NCI-H128 (cell line): ENCODE results near the gene WIZ.
"Not testable (repeated sequence)": the region's sequence is repeated elsewhere in the genome, so short reads cannot be mapped to it uniquely, and the experiment has no call there.

Experiments used
- DNase-seq: peaks from one replicate; lab custom pipeline; 2025; ENCODE audit not compliant: unreplicated experiment; lab: John Stamatoyannopoulos, UW

WIZ gene, protein sequence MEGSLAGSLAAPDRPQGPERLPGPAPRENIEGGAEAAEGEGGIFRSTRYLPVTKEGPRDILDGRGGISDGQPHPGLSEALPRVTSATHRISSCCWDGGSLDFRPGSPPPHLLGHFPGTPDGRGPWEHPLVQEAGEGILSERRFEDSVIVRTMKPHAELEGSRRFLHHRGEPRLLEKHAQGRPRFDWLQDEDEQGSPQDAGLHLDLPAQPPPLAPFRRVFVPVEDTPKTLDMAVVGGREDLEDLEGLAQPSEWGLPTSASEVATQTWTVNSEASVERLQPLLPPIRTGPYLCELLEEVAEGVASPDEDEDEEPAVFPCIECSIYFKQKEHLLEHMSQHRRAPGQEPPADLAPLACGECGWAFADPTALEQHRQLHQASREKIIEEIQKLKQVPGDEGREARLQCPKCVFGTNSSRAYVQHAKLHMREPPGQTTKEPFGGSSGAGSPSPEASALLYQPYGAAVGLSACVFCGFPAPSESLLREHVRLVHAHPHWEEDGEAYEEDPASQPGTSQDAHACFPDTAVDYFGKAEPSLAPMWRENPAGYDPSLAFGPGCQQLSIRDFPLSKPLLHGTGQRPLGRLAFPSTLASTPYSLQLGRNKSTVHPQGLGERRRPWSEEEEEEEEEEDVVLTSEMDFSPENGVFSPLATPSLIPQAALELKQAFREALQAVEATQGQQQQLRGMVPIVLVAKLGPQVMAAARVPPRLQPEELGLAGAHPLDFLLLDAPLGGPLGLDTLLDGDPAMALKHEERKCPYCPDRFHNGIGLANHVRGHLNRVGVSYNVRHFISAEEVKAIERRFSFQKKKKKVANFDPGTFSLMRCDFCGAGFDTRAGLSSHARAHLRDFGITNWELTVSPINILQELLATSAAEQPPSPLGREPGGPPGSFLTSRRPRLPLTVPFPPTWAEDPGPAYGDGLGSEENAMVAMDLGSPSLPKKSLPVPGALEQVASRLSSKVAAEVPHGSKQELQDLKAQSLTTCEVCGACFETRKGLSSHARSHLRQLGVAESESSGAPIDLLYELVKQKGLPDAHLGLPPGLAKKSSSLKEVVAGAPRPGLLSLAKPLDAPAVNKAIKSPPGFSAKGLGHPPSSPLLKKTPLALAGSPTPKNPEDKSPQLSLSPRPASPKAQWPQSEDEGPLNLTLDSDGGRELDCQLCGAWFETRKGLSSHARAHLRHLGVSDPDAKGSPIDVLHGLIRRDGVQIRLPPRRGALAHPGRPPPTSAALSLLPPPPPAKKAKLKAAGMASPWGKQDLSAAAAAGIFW (N-terminal part only)

DNA sequence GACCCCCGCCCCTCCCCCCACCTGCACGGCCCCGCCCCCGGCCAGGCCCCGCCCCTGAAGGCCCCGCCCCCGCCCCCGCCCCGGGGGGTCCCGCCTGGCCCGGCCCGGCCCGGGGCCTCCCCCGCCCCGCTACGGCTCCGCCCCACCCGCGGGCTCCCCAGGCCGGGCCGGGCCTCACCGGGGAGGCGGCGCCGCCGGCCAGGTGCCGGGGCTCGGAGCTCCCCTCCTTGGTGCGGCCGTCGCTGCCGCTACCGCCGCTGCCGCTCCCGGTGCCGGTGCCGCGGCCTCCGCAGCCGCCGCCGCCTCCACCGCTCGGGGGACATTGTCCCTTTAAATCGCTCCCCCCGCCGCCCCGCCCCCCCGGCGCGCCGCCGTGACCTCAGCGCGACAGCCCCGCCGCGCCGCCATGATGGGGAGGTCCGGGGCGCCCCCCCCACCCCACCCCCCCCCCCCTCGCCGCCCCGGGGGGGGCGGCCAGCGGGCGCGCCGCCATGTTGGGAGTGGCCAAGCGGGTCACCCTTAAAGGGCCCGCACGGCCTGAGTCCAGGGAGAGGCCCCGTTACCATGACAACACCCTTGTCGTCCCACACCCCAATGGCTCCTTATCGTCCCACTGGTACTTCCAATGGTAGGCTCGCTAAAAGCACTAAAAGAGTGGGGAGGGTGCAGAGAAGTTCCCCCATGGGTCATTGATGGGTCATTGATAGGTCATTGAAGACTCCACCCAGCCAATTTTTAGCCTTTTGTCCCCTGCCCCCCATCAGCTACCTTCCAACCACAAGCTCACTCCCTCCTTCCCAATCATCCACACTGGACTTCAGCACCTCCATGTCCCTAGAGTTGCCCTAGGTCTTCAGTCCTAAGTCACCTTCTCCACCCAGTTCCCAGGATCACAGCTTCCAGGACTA lies at the start of gene WIZ:
WIZ (minus strand) TSS at position 337 of the 908 bp plus-strand sequence. CDS start 1,649 bp downstream, outside the sequence.
- no peak for DNase-seq

DNA sequence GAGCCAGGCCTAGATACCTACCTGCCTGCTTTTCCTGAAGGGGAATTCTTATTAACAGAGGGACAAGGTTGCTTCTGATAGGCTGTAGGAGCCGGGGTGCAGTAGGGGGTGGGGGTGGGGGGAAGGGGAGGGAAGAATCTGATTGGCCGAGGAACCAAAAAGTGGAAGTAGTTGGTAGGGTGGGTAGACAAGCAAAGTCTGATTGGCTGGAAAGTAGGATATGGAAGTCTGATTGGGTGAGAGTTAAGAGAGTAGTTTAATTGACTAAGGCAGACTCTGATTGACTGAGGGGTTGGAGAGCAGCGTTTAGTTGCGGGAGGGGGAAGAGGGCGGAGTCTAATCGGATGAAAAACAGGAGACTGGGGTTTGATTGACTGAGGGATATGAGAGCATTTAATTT lies 49.2 kb upstream of the WIZ start:
- no peak for DNase-seq

DNA sequence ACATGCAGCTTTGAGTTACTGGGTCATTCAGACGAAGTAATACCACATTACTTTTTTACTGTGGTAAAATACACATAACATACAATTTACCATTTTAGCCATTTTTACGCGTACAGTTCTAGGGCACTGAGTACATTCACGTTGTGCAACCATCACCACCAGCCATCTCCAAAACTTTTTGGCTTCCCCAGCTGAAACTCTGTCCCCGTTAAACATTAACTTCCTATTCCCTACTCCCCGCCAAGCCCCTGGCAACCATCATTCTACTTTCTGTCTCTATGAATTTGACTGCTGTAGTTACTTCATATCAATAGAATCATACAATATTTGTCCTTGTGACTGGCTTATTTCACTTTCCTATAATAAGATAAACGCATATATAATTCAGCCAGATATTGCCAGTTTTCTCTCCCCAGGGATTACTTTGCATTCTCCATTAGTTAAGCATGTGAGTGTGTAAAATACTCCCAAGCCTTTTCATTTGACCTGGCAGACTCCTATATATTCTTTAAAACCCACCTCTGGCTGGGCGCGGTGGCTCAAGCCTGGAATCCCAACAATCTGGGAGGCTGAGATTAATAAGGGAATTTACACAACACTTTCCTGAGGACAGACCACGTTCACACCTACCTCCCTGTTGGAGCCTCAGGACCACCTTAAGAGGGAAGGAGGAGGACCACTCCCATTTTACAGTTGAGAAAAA lies 48.6 kb upstream of the WIZ start:
- no peak for DNase-seq

DNA sequence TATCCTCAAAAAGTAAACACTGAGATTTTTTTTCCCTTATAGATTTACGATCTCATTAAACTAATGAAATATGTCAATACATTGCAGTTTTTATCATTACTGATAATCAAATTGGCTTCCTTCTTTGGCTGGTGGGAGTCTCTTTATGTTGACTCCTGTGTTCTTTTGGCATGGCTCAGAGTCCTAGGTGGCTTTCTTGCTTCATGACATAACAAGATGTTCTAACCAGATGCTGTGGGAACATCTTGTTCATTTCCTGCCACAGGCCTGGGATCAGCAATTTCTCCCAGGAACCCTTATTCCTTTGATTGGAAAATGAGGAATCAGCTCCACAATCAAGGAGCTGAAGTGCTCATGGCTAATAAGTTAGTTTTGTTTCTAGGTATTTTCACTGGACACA lies 45.4 kb upstream of the WIZ start:
- DNase-seq, result no peak

GRCh38 chr19:15488489-15489226 lies 38.9 kb upstream of the WIZ start:
- no peak for DNase-seq

DNA sequence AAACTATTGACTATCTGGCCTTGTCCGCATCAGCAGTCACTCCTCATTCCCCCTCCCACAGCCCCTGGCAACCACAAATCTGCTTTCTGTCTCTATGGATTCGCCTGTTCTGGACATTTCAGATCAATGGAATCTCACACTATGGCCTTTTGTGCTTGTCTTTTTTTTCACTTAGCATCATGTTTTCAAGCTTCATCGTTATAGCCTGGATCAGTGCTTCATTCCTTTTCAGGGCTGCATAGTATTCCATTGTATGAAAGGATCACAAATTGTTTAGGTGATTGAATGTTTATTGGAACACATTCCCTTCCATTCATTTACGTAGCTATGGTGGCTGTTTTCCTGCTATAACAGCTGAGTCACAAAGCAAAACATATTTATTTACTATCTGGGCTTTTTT lies 37.3 kb upstream of the WIZ start:
- no peak for DNase-seq

DNA sequence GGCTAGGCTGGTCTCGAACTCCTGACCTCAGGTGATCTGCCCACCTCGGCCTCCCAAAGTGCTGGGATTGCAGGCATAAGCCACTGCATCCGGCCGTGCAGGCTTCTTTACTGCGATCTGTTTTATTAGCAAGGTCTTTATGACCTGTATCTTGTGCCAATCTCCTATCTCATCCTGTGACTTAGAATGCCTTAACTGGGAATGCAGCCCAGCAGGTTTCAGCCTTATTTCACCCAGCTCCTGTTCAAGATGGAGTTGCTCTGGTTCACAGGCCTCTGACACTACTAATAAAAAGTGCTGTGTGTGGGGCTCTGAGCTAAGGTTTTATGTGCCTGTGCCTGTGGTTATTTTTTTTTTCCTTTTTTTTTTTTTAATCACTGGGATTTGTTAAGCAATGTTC lies 36.0 kb upstream of the WIZ start:
- not testable (repeated sequence) for DNase-seq

DNA sequence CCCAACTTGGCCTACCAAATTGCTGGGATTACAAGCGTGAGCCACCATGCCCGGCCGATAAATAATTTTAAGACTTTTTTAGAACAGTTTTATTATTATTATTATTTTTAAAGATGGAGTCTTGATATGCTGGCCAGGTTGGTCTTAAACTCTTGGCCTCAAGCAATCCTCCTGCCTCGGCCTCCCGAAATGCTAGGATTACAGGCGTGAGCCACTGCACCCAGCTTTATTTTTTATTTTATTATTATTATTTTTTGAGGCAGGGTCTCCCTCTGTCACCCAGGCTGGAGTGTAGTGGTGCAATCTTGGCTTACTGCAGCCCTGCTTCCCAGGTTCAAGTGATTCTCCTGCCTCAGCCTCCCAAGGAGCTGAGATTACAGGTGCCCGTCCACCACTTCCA lies 31.2 kb upstream of the WIZ start:
- not testable (repeated sequence) for DNase-seq

DNA sequence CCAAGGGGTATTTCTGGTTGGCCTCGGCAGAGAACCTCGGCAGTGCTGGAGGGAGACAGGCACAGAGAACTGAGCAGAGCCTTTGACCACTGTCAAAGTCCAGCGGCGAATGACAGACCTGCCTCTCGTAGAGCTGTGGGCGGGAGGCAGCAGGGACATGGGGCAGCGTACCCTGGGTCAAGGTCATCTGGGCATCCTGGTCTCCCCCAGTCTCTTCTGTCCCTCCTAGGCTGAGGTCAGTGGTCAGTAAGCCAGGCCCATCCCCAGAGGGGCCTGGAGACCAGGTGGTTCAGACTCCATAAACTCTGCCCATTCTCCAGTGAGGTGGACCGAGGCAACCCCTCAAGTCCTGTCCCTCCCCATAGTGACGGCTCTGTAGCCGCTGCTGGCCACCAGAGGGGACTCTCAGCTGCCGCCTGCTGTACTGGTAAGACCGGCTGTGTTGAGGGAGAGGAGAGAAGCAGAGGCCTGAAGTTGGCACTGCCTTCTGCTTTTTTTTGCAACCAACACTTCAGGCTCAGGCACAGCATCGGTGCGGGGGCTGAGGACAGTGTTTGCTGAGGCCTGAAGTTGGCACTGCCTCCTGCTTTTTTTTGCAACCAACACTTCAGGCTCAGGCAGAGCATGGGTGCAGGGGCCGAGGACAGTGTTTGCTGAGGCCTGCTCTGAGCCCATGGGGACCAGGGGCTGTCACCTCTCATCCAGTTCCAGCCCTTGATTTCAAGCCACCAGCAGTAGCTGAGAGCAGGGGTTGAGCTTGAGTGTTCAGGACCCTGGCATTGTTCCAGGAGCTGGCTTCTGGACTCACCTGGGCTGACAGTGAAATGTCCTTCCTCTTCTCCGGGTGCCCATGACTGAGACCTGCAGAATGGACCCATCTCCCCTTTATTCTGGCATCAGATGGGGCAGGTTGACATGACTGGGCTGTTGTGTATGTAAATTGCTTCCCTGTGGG lies 29.9 kb upstream of the WIZ start, which contains the start of gene PGLYRP2:
PGLYRP2 (minus strand) TSS at position 111 of the 955 bp plus-strand sequence. CDS start 130 bp downstream, outside the sequence.
- DNase-seq, result no peak

DNA sequence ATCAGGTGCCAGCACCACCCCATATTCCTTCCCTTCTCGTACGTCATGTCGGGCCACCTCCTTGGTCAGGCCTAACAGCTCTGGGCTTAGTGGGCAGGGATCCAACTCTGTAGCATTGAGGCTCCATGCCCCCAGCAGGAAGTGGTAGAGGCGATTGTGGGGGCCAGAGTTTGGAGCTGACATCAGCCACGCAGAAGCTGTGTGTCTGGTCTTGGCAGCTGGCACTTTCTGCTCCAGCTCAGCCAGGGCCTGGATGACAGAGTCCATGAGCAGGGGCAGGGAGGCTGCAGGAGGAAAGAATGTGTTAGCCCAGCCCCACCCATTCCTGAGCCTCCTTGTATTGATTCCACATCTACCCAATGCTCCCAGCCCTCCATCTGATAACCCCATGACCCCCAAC lies 26.6 kb upstream of the WIZ start:
- no peak for DNase-seq

DNA sequence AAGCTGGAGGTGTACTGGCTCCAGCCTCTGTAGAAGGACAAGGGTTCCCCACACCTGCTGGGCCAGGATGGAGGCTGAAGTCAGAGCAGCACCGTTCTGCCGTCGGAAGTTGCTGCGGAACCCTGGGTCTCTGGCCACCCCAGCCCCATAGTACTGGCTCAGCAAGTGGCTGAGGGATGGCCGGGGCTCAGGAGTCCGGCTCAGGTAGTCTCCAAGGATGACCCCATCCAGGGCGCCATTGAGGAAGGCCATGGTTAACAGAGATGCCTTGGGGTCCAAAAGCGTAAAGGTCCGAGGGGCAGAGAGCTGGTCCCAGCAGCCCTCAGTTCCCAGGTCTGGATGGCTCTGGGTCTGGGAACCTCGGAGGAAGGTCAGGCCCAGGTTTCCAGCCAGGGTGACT lies 25.9 kb upstream of the WIZ start:
- no peak for DNase-seq

- DNase-seq, result no peak
Measured at GRCh38 chr19:15475169-15475568, 25.4 kb upstream of the WIZ start.

- DNase-seq, result not testable (repeated sequence)
Measured at GRCh38 chr19:15473821-15474220, 24.1 kb upstream of the WIZ start.

GRCh38 chr19:15471639-15472101 lies 21.9 kb upstream of the WIZ start:
- DNase-seq, result no peak

DNA sequence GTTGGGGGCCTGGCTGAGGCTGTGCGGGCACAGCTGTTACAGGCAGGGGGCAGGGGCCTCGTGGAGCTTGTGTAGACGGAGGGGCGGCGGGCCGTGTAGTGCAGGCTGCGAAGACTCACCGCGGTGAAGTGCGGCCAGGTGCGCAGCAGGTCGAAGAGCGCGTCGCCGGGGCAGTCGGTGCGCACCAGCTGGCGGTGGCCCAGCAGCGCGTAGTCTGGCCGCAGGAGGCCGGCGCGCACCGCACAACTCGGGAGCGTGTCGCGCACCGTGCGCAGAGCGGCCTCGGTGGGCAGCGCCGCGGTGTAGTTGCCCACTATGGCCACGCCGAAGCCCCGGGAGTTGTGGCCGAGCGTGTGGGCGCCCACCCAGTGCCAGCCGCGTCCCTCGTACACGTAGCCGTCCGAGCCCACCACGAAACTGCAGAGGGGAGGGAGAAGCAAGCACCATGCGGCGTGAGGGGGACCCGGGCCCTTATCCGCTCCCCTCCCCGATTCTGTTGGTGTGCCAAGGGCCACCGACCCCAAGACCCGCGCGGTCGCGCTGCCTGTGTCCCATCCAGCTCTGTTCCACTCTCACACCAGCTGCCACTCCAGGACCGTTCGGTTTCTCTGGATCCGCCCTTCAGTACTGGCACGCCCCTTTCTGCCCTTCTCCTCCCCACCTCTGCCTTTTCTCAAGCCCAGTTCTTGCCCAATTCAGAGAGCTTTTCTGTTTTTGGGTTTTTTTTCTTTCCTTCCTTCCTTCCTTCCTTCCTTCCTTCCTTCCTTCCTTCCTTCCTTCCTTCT lies 19.9 kb upstream of the WIZ start:
- no peak for DNase-seq

GRCh38 chr19:15468675-15469512 lies 19.1 kb upstream of the WIZ start:
- no peak for DNase-seq
